Measurements from ENCODE around the gene SENP7.
"Not testable (repeated sequence)": the region's sequence is repeated elsewhere in the genome, so short reads cannot be mapped to it uniquely, and the experiment has no call there.

The SENP7 gene

GRCh38 chr3:101466465-101467309, 46.3 kb downstream of the SENP7 start:
- no peak overlapping the region for H3K4me3 ChIP-seq (ENCODE audit: low read depth, low read length)
- no peak for DNase-seq (ENCODE audit: low read depth)

- no peak for DNase-seq (ENCODE audit: low read depth)
- no peak overlapping the region for H3K4me3 ChIP-seq (ENCODE audit: low read depth, low read length)
These were observed 48.8 kb downstream of the SENP7 start for GRCh38 chr3:101464235-101464634.

- no peak for DNase-seq (ENCODE audit: low read depth)
- H3K4me3 ChIP-seq (ENCODE audit: low read depth, low read length): no peak overlapping the region
These were observed 51.6 kb downstream of the SENP7 start for GRCh38 chr3:101461451-101461850.

- no peak overlapping the region for H3K4me3 ChIP-seq (ENCODE audit: low read depth, low read length)
- no peak for DNase-seq (ENCODE audit: low read depth)
These were observed 54.6 kb downstream of the SENP7 start for GRCh38 chr3:101458387-101458786.

GRCh38 chr3:101454629-101455028, 58.4 kb downstream of the SENP7 start:
- DNase-seq (ENCODE audit: low read depth): no peak
- H3K4me3 ChIP-seq (ENCODE audit: low read depth, low read length): no peak overlapping the region

- no peak overlapping the region for H3K4me3 ChIP-seq (ENCODE audit: low read depth, low read length)
- DNase-seq (ENCODE audit: low read depth): no peak
These were observed 59.1 kb downstream of the SENP7 start for GRCh38 chr3:101453961-101454360.

- not testable (repeated sequence) for H3K4me3 ChIP-seq (ENCODE audit: low read depth, low read length); DNase-seq (ENCODE audit: low read depth)
These were observed 74.4 kb downstream of the SENP7 start for GRCh38 chr3:101438641-101439040.

GRCh38 chr3:101433652-101434051, 79.4 kb downstream of the SENP7 start:
- no peak for DNase-seq (ENCODE audit: low read depth)

GRCh38 chr3:101423984-101424888, 88.8 kb downstream of the SENP7 start:
- DNase-seq (ENCODE audit: low read depth): no peak
- no peak overlapping the region for H3K4me3 ChIP-seq (ENCODE audit: low read depth, low read length)

More at GRCh38 chr3:101433652-101434051, 79.4 kb downstream of the SENP7 start:
- no peak overlapping the region for H3K4me3 ChIP-seq (ENCODE audit: low read depth, low read length)

GRCh38 chr3:101418851-101419250, 94.2 kb downstream of the SENP7 start:
- no peak for DNase-seq (ENCODE audit: low read depth)

GRCh38 chr3:101414121-101414520, 98.9 kb downstream of the SENP7 start:
- peak; percentile 3 for DNase-seq (ENCODE audit: low read depth)
- H3K4me3 ChIP-seq (ENCODE audit: low read depth, low read length): no peak overlapping the region

More at GRCh38 chr3:101418851-101419250, 94.2 kb downstream of the SENP7 start:
- H3K4me3 ChIP-seq (ENCODE audit: low read depth, low read length): no peak overlapping the region

GRCh38 chr3:101413656-101414055, 99.4 kb downstream of the SENP7 start:
- no peak for DNase-seq (ENCODE audit: low read depth)
- no peak overlapping the region for H3K4me3 ChIP-seq (ENCODE audit: low read depth, low read length)

- DNase-seq (ENCODE audit: low read depth): no peak
- H3K4me3 ChIP-seq (ENCODE audit: low read depth, low read length): no peak overlapping the region
These were observed 121.5 kb downstream of the SENP7 start for GRCh38 chr3:101391413-101391950.

GRCh38 chr3:101388706-101389105, 124.3 kb downstream of the SENP7 start:
- no peak overlapping the region for H3K4me3 ChIP-seq (ENCODE audit: low read depth, low read length)
- DNase-seq (ENCODE audit: low read depth): no peak

- DNase-seq (ENCODE audit: low read depth): no peak
These were observed 125.7 kb downstream of the SENP7 start for GRCh38 chr3:101387351-101387750.

GRCh38 chr3:101384426-101384825, 128.6 kb downstream of the SENP7 start:
- no peak for DNase-seq (ENCODE audit: low read depth)
- no peak overlapping the region for H3K4me3 ChIP-seq (ENCODE audit: low read depth, low read length)

More at GRCh38 chr3:101387351-101387750, 125.7 kb downstream of the SENP7 start:
- H3K4me3 ChIP-seq (ENCODE audit: low read depth, low read length): no peak overlapping the region

- DNase-seq (ENCODE audit: low read depth): no peak
- H3K4me3 ChIP-seq (ENCODE audit: low read depth, low read length): no peak overlapping the region
These were observed 129.4 kb downstream of the SENP7 start for GRCh38 chr3:101383656-101384055.

GRCh38 chr3:101383156-101383575, 129.8 kb downstream of the SENP7 start:
- peak; percentile 35 for DNase-seq (ENCODE audit: low read depth)
- no peak overlapping the region for H3K4me3 ChIP-seq (ENCODE audit: low read depth, low read length)

GRCh38 chr3:101381809-101382208, 131.2 kb downstream of the SENP7 start:
- no peak overlapping the region for H3K4me3 ChIP-seq (ENCODE audit: low read depth, low read length)
- no peak for DNase-seq (ENCODE audit: low read depth)

All from skeletal muscle cell (primary cell).